ENCODE measurements around the gene HNRNPD. TPM values are rescaled to one million over a fixed set of nuclear protein-coding genes. Genes with fewer than 3 reads are reported as not detected.
"Not testable (repeated sequence)": the region's sequence is repeated elsewhere in the genome, so short reads cannot be mapped to it uniquely, and the experiment has no call there.

HNRNPD gene
- total RNA-seq, 2 donors from 2014 or later: 63.2 to 110 TPM

- ATAC-seq (ENCODE audit: insufficient number of reproducible peaks, low FRiP score, low read depth) (no peak), DNase-seq (ENCODE audit: low spot score) (no peak)
- no peak overlapping the region for H3K4me3 ChIP-seq
- no peak for TF ChIP-seq CTCF (IDR thresholded peaks at IDR 0.05)
- no peaks in the 10 kb centered on the region for H3K4me1 ChIP-seq (ENCODE audit: control insufficient read depth in 1 of 2, low read depth in 2 of 2)
- no peaks in the 10 kb centered on the region for H3K9me3 ChIP-seq
- H3K27me3 ChIP-seq (replicated peaks; ENCODE audit: insufficient read depth): no peaks in the 10 kb centered on the region
- no peaks in the 10 kb centered on the region for H3K36me3 ChIP-seq
- H3K27ac ChIP-seq: no peak overlapping the region
These were observed 42.0 kb downstream of the HNRNPD start for GRCh38 chr4:82331814-82332213.

GRCh38 chr4:82320351-82320750 is 53.4 kb downstream of the HNRNPD start:
- no peak for TF ChIP-seq CTCF (IDR thresholded peaks at IDR 0.05)
- Histone ChIP-seq H3K4me3 (no peak overlapping the region), H3K36me3 (no peaks in the 10 kb centered on the region), H3K27me3 (replicated peaks; ENCODE audit: insufficient read depth) (no peaks in the 10 kb centered on the region), H3K27ac (no peak overlapping the region), H3K9me3 (no peaks in the 10 kb centered on the region), H3K4me1 (ENCODE audit: control insufficient read depth in 1 of 2, low read depth in 2 of 2) (no peaks in the 10 kb centered on the region)
- ATAC-seq (ENCODE audit: insufficient number of reproducible peaks, low FRiP score, low read depth) (no peak), DNase-seq (ENCODE audit: low spot score) (no peak)

- not testable (repeated sequence) for H3K9me3 ChIP-seq; H3K27me3 ChIP-seq (replicated peaks; ENCODE audit: insufficient read depth); H3K36me3 ChIP-seq; ATAC-seq (ENCODE audit: insufficient number of reproducible peaks, low FRiP score, low read depth); DNase-seq (ENCODE audit: low spot score); H3K27ac ChIP-seq; H3K4me3 ChIP-seq; H3K4me1 ChIP-seq (ENCODE audit: control insufficient read depth in 1 of 2, low read depth in 2 of 2)
These were observed 70.7 kb downstream of the HNRNPD start for GRCh38 chr4:82303063-82303462.

Other genes with a start within 250 kb of the HNRNPD start
- gene HNRNPDL, start 56.5 kb upstream of the HNRNPD start, total RNA-seq: 100 to 1,000 TPM; 145 to 191 TPM
- gene ENOPH1, start 56.6 kb upstream of the HNRNPD start, total RNA-seq: 10 to 100 TPM; 15.4 to 15.5 TPM
- gene TMEM150C, start 188.0 kb upstream of the HNRNPD start, total RNA-seq: 1 to 10 TPM in 1 of 2 donors, under 1 TPM in 1; 0.92 to 2.0 TPM

Measured in thoracic aorta (tissue), 2 donors.